CD4-positive, alpha-beta T cell (primary cell): Measurements from ENCODE around the gene PARD3B. TPM values are rescaled to one million over a fixed set of nuclear protein-coding genes. Genes with fewer than 3 reads are reported as not detected.

Experiments used
- ATAC-seq: fragments of 200-7000 bp; cut with Tn5 transposase; one replicate; pipeline ENCODE4 v1.10.0; 2022; ENCODE audit warnings: mild to moderate bottlenecking; ENCODE audit not compliant: poor library complexity
- CTCF ChIA-PET: fragments of 350-600 bp; sonication (Branson Sonifier 250); formaldehyde crosslinking; loops from one replicate; lab custom pipeline; 2021; ENCODE audit warnings: antibody characterized with exemption, inconsistent platforms; lab: Charles Lee
- POLR2A ChIA-PET: fragments of 350-600 bp; sonication (Branson Sonifier 250); formaldehyde crosslinking; loops from one replicate; lab custom pipeline; 2021; ENCODE audit warnings: antibody characterized with exemption, inconsistent platforms; lab: Charles Lee
- DNase-seq, 14 experiments: peaks; one replicate each; pipeline ENCODE4 v3.0.0-alpha.2; 2013 to 2020; ENCODE audit warnings: mixed read lengths in 2 of 14
- H3K27ac ChIP-seq, 2 donors: one replicate each; pipeline versions ENCODE4 v1.5.1 to v1.7.0; 2013; ENCODE audit warnings: low read length in 2 of 2, low read depth in 1 of 2, mild to moderate bottlenecking in 1 of 2
- H3K27me3 ChIP-seq, 2 experiments: 1 replicate in 1 of 2; 2 replicates in 1 of 2; pipeline versions ENCODE4 v1.6.1 to v1.7.0; 2013; ENCODE audit warnings: low read length in 2 of 2, control low read depth in 1 of 2, mild to moderate bottlenecking in 1 of 2, moderate library complexity in 1 of 2; ENCODE audit not compliant: insufficient read depth in 2 of 2, control insufficient read depth in 1 of 2
- H3K36me3 ChIP-seq: one replicate; pipeline ENCODE4 v1.6.1; 2013; ENCODE audit warnings: low read length, control low read depth; ENCODE audit not compliant: insufficient read depth
- H3K4me1 ChIP-seq: one replicate; pipeline ENCODE4 v1.6.1; 2013; ENCODE audit warnings: low read length, control low read depth; ENCODE audit not compliant: insufficient read depth
- H3K4me3 ChIP-seq: one replicate; pipeline ENCODE4 v1.5.1; 2013; ENCODE audit warnings: mild to moderate bottlenecking, low read length, moderate library complexity
- H3K9me3 ChIP-seq, 2 experiments: 1 replicate in 1 of 2; 2 replicates in 1 of 2; pipeline versions ENCODE4 v1.6.1 to v1.7.0; 2013; ENCODE audit warnings: low read length in 2 of 2, mild to moderate bottlenecking in 2 of 2, control low read depth in 1 of 2, moderate library complexity in 1 of 2; ENCODE audit not compliant: control insufficient read depth in 1 of 2, insufficient read depth in 1 of 2
- H3K27ac Mint-ChIP-seq: one replicate; pipeline ENCODE4 v1.8.0; 2020; ENCODE audit warnings: mixed read lengths
- H3K27me3 Mint-ChIP-seq: one replicate; pipeline ENCODE4 v1.8.0; 2021; ENCODE audit warnings: mixed read lengths
- H3K36me3 Mint-ChIP-seq: one replicate; pipeline ENCODE4 v1.8.0; 2021; ENCODE audit warnings: low read depth, mixed read lengths
- H3K4me1 Mint-ChIP-seq: one replicate; pipeline ENCODE4 v1.8.0; 2021; ENCODE audit warnings: low read depth, mixed read lengths
- H3K4me3 Mint-ChIP-seq: one replicate; pipeline ENCODE4 v1.8.0; 2020; ENCODE audit warnings: mild to moderate bottlenecking, mixed read lengths
- H3K9me3 Mint-ChIP-seq: one replicate; pipeline ENCODE4 v1.8.0; 2020; ENCODE audit warnings: mixed read lengths
- CTCF ChIP-seq: fragments of 200-600 bp; IDR thresholded peaks from one replicate; pipeline ENCODE4 v1.8.0; 2022; ENCODE audit warnings: antibody characterized with exemption, mild to moderate bottlenecking
- intact Hi-C, 2 experiments: fragments of 100-400 bp; cut with DNase I in 1 of 2; cut with micrococcal nuclease in 1 of 2; formaldehyde crosslinking; loops; one replicate each; pipeline versions ENCODE4 v1.15.1 to v1.9.0; 2023 to 2025; cut with DNase I, micrococcal nuclease
- total RNA-seq, 174 experiments: library from RNA in 2 of 174; stranded (reverse) in 2 of 174; gene quantifications; one replicate each; pipeline ENCODE4 v1.2.3 and lab custom pipeline; 2021 to 2026

The PARD3B gene
- total RNA-seq, 2 experiments from 2014 or later, result 0.87 to 1.9 TPM

GRCh38 chr2:205237524-205237923 lies 692.2 kb downstream of the PARD3B start:
- no peaks in the 10 kb centered on the region for H3K4me1 Mint-ChIP-seq
- ChIA-PET POLR2A (no interaction called here), CTCF (no interaction called here)
- no peak overlapping the region for H3K27ac ChIP-seq
- DNase-seq, result no peak
- no peak overlapping the region for H3K4me3 Mint-ChIP-seq
- no peaks in the 10 kb centered on the region for H3K27me3 Mint-ChIP-seq
- ATAC-seq, result no peak
- no peaks in the 10 kb centered on the region for H3K27me3 ChIP-seq
- no peaks in the 10 kb centered on the region for H3K4me1 ChIP-seq
- H3K36me3 ChIP-seq, result no peaks in the 10 kb centered on the region
- no peak for TF ChIP-seq CTCF
- no peaks in the 10 kb centered on the region for H3K9me3 Mint-ChIP-seq
- H3K27ac Mint-ChIP-seq, result no peak overlapping the region
- no peaks in the 10 kb centered on the region for H3K36me3 Mint-ChIP-seq
- no peak overlapping the region for H3K4me3 ChIP-seq
- no peaks in the 10 kb centered on the region for H3K9me3 ChIP-seq
- intact Hi-C loops, result no loop called here

- POLR2A ChIA-PET, result no interaction called here
- no peak overlapping the region for H3K4me3 Mint-ChIP-seq
- ATAC-seq, result no peak
Measured at GRCh38 chr2:205245001-205245400, 699.7 kb downstream of the PARD3B start.

GRCh38 chr2:205245652-205246051 lies 700.4 kb downstream of the PARD3B start:
- no peak for ATAC-seq
- Histone ChIP-seq H3K4me3 (no peak overlapping the region), H3K4me1 (no peaks in the 10 kb centered on the region), H3K36me3 (no peaks in the 10 kb centered on the region), H3K9me3 (peaks cover 0 to 4% of the 10 kb centered on the region in 2 experiments), H3K27me3 (no peaks in the 10 kb centered on the region), H3K27ac (no peak overlapping the region)
- no peaks in the 10 kb centered on the region for H3K9me3 Mint-ChIP-seq
- no peaks in the 10 kb centered on the region for H3K27me3 Mint-ChIP-seq
- H3K27ac Mint-ChIP-seq, result no peak overlapping the region
- H3K4me1 Mint-ChIP-seq, result no peaks in the 10 kb centered on the region
- no peak overlapping the region for H3K4me3 Mint-ChIP-seq
- H3K36me3 Mint-ChIP-seq, result no peaks in the 10 kb centered on the region
- ChIA-PET POLR2A (no interaction called here), CTCF (no interaction called here)
- intact Hi-C loops, result no loop called here
- no peak for TF ChIP-seq CTCF
- no peak for DNase-seq

More at GRCh38 chr2:205245001-205245400, 699.7 kb downstream of the PARD3B start:
- H3K27me3 ChIP-seq, result no peaks in the 10 kb centered on the region
- H3K27ac ChIP-seq, result no peak overlapping the region
- no peaks in the 10 kb centered on the region for H3K4me1 ChIP-seq
- H3K36me3 Mint-ChIP-seq, result no peaks in the 10 kb centered on the region
- H3K4me1 Mint-ChIP-seq, result no peaks in the 10 kb centered on the region
- no peak overlapping the region for H3K27ac Mint-ChIP-seq
- CTCF ChIA-PET, result no interaction called here
- H3K9me3 Mint-ChIP-seq, result no peaks in the 10 kb centered on the region
- no peak for DNase-seq
- intact Hi-C loops, result no loop called here
- no peak for TF ChIP-seq CTCF
- peaks cover 0 to 4% of the 10 kb centered on the region in 2 experiments for H3K9me3 ChIP-seq
- H3K36me3 ChIP-seq, result no peaks in the 10 kb centered on the region
- no peak overlapping the region for H3K4me3 ChIP-seq
- H3K27me3 Mint-ChIP-seq, result no peaks in the 10 kb centered on the region
